Peyer's patch (tissue), 4 donors: ENCODE measurements around the gene SV2B. TPM values are rescaled to one million over a fixed set of nuclear protein-coding genes. Genes with fewer than 3 reads are reported as not detected.

Source experiments
- DNase-seq, 3 donors: peaks; one replicate each; pipeline ENCODE4 v3.0.0-alpha.2; 2017 to 2019
- H3K27ac ChIP-seq, 4 donors: fragments of 200-600 bp; sonication (generic); one replicate each; pipeline ENCODE4 v1.5.1; 2016 to 2019
- H3K27me3 ChIP-seq, 2 donors: fragments of 200-600 bp; sonication (generic); one replicate each; pipeline ENCODE4 v1.5.1; 2019
- H3K36me3 ChIP-seq, 3 donors: fragments of 200-600 bp; sonication (generic); one replicate each; pipeline ENCODE4 v1.5.1; 2016 to 2019
- H3K4me1 ChIP-seq, 4 donors: fragments of 200-600 bp; sonication (generic); one replicate each; pipeline ENCODE4 v1.5.1; 2016 to 2019
- H3K4me3 ChIP-seq, 4 donors: fragments of 200-600 bp; sonication (generic); 1 replicate in 3 of 4; 2 replicates in 1 of 4; pipeline ENCODE4 v1.5.1; 2016 to 2019; ENCODE audit warnings: mild to moderate bottlenecking in 1 of 4
- H3K9me3 ChIP-seq, 4 donors: fragments of 200-600 bp; sonication (generic); one replicate each; pipeline ENCODE4 v1.5.1; 2016 to 2019; ENCODE audit warnings: mild to moderate bottlenecking in 1 of 4
- CTCF ChIP-seq, 6 experiments: fragments of 450-650 bp in 4 of 6; fragments of 200-600 bp in 2 of 6; sonication (generic) in 1 of 6; IDR thresholded peaks; one replicate each; pipeline ENCODE4 v1.5.1; 2017 to 2019; ENCODE audit warnings: antibody characterized with exemption in 6 of 6, mild to moderate bottlenecking in 3 of 6, moderate library complexity in 1 of 6
- POLR2A ChIP-seq, 2 donors: fragments of 450-650 bp; IDR thresholded peaks; one replicate each; pipeline ENCODE4 v1.5.1; 2017; ENCODE audit warnings: antibody characterized with exemption in 2 of 2, mild to moderate bottlenecking in 2 of 2, moderate library complexity in 2 of 2
- total RNA-seq, 4 donors: library from RNA; depleted of rRNA; stranded (reverse); fragments of >200 nt; gene quantifications; one replicate each; pipeline ENCODE4 v1.1.0, GENCODE V29; 2016

SV2B gene
- total RNA-seq, 4 donors from 2014 or later, result 0.18 to 2.5 (median 0.69) TPM

GRCh38 chr15:91150502-91151160, 50.6 kb downstream of the SV2B start:
- DNase-seq, result no peak
- H3K27ac ChIP-seq, result no peak overlapping the region
- TF ChIP-seq POLR2A (IDR thresholded peaks at IDR 0.05) (no peak), CTCF (IDR thresholded peaks at IDR 0.05) (no peak)
- H3K9me3 ChIP-seq, result no peaks in the 10 kb centered on the region
- no peak overlapping the region for H3K4me3 ChIP-seq
- H3K27me3 ChIP-seq, result no peaks in the 10 kb centered on the region
- H3K36me3 ChIP-seq, result no peaks in the 10 kb centered on the region
- no peaks in the 10 kb centered on the region for H3K4me1 ChIP-seq

- no peak for DNase-seq
- no peaks in the 10 kb centered on the region for H3K27me3 ChIP-seq
- no peak for TF ChIP-seq CTCF (IDR thresholded peaks at IDR 0.05)
- no peak for TF ChIP-seq POLR2A (IDR thresholded peaks at IDR 0.05)
- no peaks in the 10 kb centered on the region for H3K4me1 ChIP-seq
- no peaks in the 10 kb centered on the region for H3K9me3 ChIP-seq
- H3K36me3 ChIP-seq, result no peaks in the 10 kb centered on the region
- no peak overlapping the region for H3K4me3 ChIP-seq
- H3K27ac ChIP-seq, result no peak overlapping the region
These were observed 51.9 kb downstream of the SV2B start for GRCh38 chr15:91151781-91152563.

GRCh38 chr15:91152896-91153581, 53.0 kb downstream of the SV2B start:
- TF ChIP-seq CTCF (IDR thresholded peaks at IDR 0.05) (no peak), POLR2A (IDR thresholded peaks at IDR 0.05) (no peak)
- Histone ChIP-seq H3K4me3 (no peak overlapping the region), H3K27ac (no peak overlapping the region), H3K9me3 (no peaks in the 10 kb centered on the region), H3K27me3 (no peaks in the 10 kb centered on the region), H3K4me1 (no peaks in the 10 kb centered on the region), H3K36me3 (no peaks in the 10 kb centered on the region)
- no peak for DNase-seq

GRCh38 chr15:91153954-91154353, 53.9 kb downstream of the SV2B start:
- no peaks in the 10 kb centered on the region for H3K4me1 ChIP-seq
- no peak for DNase-seq
- H3K4me3 ChIP-seq, result no peak overlapping the region
- no peak for TF ChIP-seq POLR2A (IDR thresholded peaks at IDR 0.05)
- no peak for TF ChIP-seq CTCF (IDR thresholded peaks at IDR 0.05)
- H3K9me3 ChIP-seq, result no peaks in the 10 kb centered on the region
- no peaks in the 10 kb centered on the region for H3K36me3 ChIP-seq
- H3K27me3 ChIP-seq, result no peaks in the 10 kb centered on the region
- H3K27ac ChIP-seq, result no peak overlapping the region

GRCh38 chr15:91156175-91156726, 56.2 kb downstream of the SV2B start:
- Histone ChIP-seq H3K4me3 (no peak overlapping the region), H3K36me3 (no peaks in the 10 kb centered on the region), H3K9me3 (no peaks in the 10 kb centered on the region), H3K4me1 (no peaks in the 10 kb centered on the region), H3K27me3 (no peaks in the 10 kb centered on the region), H3K27ac (no peak overlapping the region)
- no peak for DNase-seq
- TF ChIP-seq CTCF (IDR thresholded peaks at IDR 0.05) (no peak), POLR2A (IDR thresholded peaks at IDR 0.05) (no peak)
